ENCODE results near the gene PCCA.

The PCCA gene

DNA sequence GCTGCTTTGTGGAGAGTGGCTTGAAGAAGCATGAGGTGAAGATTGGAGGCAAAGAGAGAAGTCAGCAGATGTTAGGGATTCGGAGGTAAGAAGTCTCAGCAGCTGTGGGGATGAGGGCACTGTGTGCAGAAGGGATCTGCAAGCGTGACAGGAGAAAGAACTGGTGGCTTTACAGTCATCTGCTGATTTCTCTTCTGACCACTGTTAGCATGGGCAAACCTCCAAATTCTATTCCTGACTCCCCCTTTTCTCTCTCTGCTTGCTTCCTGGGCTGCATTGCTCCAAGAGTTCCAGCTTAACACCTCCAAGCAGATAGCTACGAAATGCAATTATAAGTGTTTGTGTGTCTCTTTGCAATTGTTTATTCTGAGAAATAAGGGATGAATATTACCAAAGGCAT, 340.1 kb downstream of the PCCA start:
- DNase-seq (ENCODE audit: low read depth in 2 of 2) = no peak

- DNase-seq (ENCODE audit: low read depth in 2 of 2) = no peak
Observed at GRCh38 chr13:100432611-100433010, 343.7 kb downstream of the PCCA start.

DNA sequence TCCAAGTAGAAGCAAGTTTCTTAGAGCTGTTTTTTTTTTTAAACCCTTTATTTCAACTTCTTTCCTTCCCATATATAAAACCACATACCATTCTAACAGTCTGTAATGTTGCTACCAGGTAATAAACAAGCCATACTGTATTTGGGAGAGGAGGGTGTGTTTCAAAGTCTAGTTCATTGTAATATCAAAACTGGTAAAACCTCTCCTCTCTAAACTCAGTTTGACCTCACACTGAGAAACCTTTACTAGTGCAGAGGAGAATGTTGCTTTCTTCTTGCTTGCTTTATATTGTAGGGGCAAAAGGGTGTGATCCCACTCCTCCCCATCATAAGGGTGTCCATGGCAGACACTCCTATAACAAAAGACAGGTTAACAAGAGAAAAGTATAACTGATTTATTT, 344.6 kb downstream of the PCCA start:
- DNase-seq (ENCODE audit: low read depth in 2 of 2) = no peak

DNA sequence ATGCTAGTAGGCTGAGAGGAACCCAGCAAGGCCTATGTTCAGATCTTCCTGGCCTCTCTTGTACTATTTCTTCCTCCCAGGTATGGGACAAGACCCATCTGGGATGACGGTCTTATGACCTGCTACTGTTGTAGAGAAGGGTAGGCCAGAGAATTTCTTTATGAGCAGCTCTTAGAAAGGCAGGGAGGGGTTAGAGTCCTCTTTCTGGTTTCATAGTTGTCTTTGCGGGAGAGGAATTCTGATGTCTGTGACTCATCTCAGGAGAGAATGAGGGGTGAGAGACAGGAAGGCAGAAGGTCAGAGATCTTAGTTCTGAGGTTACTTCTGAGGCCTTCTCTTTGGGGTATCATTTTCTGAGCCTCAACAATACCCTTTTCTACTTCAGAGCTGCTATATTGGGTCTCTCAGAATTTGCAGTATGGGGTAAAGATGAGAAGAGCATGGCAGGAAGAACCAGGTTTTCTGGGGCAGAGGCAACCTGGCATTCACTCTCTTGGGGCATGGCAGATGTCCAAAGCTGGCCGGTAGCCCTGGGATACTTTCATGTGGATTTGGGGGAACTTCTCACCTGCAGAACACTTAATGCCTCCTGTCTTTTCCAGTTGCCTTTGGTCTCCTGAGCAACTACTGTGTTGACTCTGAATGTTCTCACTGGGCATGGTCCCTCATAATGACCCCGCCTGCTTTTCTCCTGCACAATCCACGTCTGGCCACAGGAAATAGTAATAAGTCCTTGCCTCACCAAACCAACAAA, 345.3 kb downstream of the PCCA start:
- no peak for DNase-seq (ENCODE audit: low read depth in 2 of 2)

DNA sequence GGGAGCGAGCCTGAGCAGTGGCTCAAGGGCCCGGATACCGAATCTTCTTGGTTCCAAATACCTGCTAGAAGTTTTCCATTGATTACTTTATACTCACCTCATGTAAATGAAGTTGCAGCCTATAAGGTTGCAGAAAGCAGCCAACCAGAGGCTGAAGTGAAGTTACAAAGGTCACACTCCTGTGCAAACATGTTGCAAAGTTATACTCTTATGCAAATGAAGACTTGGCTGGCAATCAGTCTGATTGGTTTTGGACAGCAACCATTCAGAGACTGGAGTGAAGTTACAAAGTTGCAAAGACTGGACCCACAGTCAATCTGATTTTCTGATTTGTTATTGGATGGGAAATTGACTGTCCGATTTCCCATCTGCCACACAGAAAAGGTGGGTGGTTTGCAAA, 347.2 kb downstream of the PCCA start:
- no peak for DNase-seq (ENCODE audit: low read depth in 2 of 2)

- DNase-seq (ENCODE audit: low read depth in 2 of 2) = no peak
Observed at GRCh38 chr13:100438059-100438788, 349.3 kb downstream of the PCCA start.

- DNase-seq (ENCODE audit: low read depth in 2 of 2) = no peak
Observed at GRCh38 chr13:100439247-100439970, 350.5 kb downstream of the PCCA start.

DNA sequence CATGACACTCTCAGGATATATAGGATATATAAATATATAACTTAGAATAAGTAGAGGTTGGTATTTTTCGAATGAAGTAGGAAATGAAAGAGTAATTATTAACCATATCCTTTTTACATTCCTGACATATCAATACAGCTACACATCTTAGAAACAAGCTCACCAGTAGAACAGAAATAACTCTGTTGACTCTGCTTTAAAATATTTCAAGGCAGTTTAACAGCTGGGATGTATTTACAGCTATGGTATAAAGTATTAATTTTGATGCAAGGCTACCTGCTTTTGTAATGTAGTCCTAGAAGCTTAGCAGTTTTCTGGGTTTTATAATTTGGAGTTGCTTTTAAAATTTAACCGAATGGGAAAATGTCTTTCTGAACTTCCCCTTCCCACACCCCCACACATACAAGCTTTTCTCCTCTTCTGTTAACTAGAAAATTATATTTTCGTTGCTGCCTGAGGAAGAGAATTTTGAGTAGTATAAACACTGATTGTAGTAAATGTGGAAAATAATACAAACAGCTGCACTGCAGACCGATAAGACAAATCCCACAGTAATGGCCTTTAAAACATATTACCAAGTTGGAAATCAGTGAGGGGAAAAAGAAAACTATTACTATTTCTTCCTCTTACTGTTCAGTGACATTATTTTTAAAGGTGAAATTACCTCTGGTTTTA, 352.0 kb downstream of the PCCA start:
- no peak for DNase-seq (ENCODE audit: low read depth in 2 of 2)

- no peak for DNase-seq (ENCODE audit: low read depth in 2 of 2)
Observed at GRCh38 chr13:100442095-100442832, 353.4 kb downstream of the PCCA start.

DNA sequence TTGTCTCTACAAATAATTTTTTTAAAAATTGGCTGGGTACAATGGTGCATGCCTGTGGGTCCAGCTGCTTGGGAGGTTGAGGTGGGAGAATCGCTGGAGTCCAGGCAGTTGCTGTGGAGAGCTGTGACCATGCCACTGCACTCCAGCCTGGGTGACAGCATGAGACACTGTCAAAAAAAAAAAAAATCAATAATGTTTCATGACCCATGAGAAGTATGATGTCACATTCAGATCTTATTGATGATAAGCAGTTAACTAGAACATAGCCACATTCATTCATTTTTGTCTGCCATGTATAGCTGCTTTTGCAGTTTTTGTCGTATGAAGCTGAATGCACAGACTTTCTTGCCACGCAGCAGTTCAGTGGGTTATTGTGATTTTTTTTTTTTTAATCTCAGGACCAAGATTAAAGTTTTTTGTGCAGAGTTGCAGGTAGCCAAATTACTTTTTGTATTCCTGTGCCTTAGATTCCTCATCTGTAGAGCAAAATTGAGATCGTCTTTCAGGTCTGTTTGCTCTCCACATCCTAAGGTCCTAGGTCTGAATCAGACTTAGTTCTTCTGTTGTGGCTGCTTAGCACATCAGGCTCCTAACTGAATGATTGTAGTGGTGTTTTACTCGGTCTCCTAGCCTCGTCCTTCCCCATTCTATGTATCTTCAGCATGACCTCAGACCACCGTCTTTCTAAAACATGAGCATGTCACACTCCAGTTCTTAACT, 354.5 kb downstream of the PCCA start:
- DNase-seq (ENCODE audit: low read depth in 2 of 2) = no peak

DNA sequence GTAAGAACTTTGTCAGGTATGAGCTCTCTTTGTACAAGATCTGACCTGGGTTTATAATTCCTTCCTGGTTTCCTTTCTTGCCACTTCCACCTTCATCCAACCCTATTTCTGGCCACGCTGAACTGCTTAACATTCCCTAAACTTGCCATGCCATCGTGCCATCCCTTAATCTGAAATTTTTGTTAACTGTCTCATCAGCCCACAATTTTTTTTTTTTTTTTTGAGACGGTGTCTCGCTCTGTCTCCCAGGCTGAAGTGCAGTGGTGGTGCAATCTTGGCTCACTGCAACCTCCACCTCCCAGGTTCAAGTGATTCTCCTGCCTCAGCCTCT, 355.1 kb downstream of the PCCA start:
- no peak for DNase-seq (ENCODE audit: low read depth in 2 of 2)

GRCh38 chr13:100447831-100448230, 358.9 kb downstream of the PCCA start:
- DNase-seq (ENCODE audit: low read depth in 2 of 2) = no peak

GRCh38 chr13:100451923-100452322, 363.0 kb downstream of the PCCA start:
- DNase-seq (ENCODE audit: low read depth in 2 of 2) = no peak

GRCh38 chr13:100454876-100455275, 366.0 kb downstream of the PCCA start:
- no peak for DNase-seq (ENCODE audit: low read depth in 2 of 2)

GRCh38 chr13:100458673-100459072, 369.8 kb downstream of the PCCA start:
- no peak for DNase-seq (ENCODE audit: low read depth in 2 of 2)

DNA sequence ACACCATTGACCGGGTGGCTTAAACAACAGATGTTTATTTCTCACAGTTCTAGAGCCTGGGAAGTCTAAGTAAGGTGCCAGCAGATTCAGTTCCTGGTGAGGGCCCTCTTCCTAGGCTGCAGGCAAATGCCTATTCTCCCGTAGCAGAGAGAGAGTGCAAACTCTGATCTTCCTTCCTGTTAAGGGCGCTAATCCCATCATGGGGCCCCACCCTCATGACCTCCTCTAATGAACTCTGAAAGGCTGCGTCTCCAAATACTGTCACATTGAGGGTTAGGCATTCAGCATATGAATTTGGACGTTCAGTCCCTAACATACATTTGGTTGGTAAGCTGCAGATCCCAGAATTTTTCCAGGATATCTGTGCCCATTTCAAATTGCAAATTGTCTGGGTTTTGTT, 370.9 kb downstream of the PCCA start:
- DNase-seq (ENCODE audit: low read depth in 2 of 2) = no peak

GRCh38 chr13:100460266-100460665, 371.4 kb downstream of the PCCA start:
- DNase-seq (ENCODE audit: low read depth in 2 of 2) = no peak

- no peak for DNase-seq (ENCODE audit: low read depth in 2 of 2)
Observed at GRCh38 chr13:100460791-100461190, 371.9 kb downstream of the PCCA start.

DNA sequence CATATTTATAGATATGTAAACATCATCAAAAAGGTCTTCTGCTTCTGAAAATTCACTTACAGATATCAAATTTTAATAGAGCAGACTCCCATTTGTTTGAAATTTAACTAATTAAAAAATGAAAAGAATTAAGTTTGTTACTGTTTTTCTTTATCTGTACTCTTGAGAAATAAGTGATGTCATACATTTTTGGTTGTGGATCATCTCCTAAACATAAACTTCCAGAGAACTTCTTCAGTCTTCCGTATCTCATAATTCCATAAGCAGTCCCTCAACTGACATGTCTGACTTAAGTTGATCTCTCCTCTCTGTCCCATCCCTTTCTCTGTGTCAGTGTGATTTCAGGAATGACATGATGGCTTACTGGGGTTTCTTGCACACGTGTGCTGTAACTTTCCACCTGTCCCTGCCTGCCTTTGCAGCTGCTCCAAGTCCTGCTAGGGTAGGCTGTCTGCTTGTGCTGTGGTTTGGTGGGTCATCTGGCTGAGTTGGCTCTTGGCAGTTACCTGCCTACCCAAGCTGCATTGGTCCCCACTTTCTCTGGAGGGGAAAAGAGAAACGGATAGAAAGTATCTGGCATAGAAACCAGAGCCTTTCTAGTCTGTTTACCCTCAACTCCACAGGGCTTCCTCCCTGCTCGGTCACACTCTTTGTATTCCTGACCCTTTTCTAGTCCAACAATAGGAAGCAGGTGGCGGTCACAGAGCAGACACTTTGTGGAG, 372.6 kb downstream of the PCCA start:
- DNase-seq (ENCODE audit: low read depth in 2 of 2) = no peak

DNA sequence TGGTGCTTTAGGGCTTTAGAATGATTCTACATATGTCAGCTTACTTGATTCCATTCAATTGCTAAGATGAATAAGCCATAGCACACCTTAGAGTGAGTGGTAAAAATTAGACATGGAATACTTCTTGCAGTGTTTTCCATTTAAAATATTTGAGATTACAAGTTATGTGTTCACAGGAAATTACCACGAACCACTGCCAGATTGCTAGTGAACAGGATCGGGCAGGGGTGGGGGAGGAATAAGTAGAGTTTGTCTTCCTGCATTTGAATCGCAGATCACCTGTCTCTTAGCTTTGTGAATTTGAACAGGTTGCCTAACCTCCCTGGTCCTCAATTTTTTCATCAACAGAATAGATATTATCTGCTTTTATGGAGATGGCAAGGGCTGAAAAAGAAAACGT, 375.1 kb downstream of the PCCA start:
- DNase-seq (ENCODE audit: low read depth in 2 of 2) = no peak

Measured in stimulated activated CD8-positive, alpha-beta memory T cell treated with anti-CD3 and anti-CD28 coated beads, Interleukin-7, amount 100 ng/mL, for 4 hours (primary cell).